Heart left ventricle (tissue), 16 donors: Measurements from ENCODE around the gene ECEL1. TPM values are rescaled to one million over a fixed set of nuclear protein-coding genes. Genes with fewer than 3 reads are reported as not detected.

ENCODE experiments used
- ATAC-seq, 4 donors: fragments of 200-7000 bp; cut with Tn5 transposase; one replicate each; pipeline ENCODE4 v1.9.1; 2020 to 2022; ENCODE audit warnings: moderate library complexity in 4 of 4, mild to moderate bottlenecking in 3 of 4, moderate number of reproducible peaks in 1 of 4
- DNase-seq, 5 donors: peaks; one replicate each; pipeline ENCODE4 v3.0.0-alpha.2; 2020
- H3K27ac ChIP-seq, 12 donors: fragments of 200-600 bp; sonication (generic) in 4 of 12; one replicate each; pipeline versions ENCODE4 v1.5.0 to v1.8.0; 2016 to 2022; ENCODE audit warnings: mild to moderate bottlenecking in 2 of 12
- H3K27me3 ChIP-seq, 9 donors: fragments of 200-600 bp; sonication (generic) in 2 of 9; one replicate each; pipeline versions ENCODE4 v1.5.1 to v1.8.0; 2016 to 2022; ENCODE audit warnings: mild to moderate bottlenecking in 3 of 9
- H3K36me3 ChIP-seq, 9 donors: fragments of 200-600 bp; sonication (generic) in 2 of 9; one replicate each; pipeline versions ENCODE4 v1.5.0 to v1.8.0; 2018 to 2022; ENCODE audit warnings: mild to moderate bottlenecking in 2 of 9
- H3K4me1 ChIP-seq, 12 donors: fragments of 200-600 bp; sonication (generic) in 4 of 12; one replicate each; pipeline versions ENCODE4 v1.5.0 to v1.8.0; 2016 to 2022; ENCODE audit warnings: mild to moderate bottlenecking in 3 of 12
- H3K4me3 ChIP-seq, 12 donors: fragments of 200-600 bp; sonication (generic) in 4 of 12; one replicate each; pipeline versions ENCODE4 v1.5.0 to v1.8.0; 2017 to 2022; ENCODE audit warnings: mild to moderate bottlenecking in 9 of 12, moderate library complexity in 4 of 12
- H3K9me3 ChIP-seq, 12 donors: fragments of 200-600 bp; sonication (generic) in 4 of 12; one replicate each; pipeline versions ENCODE4 v1.5.0 to v1.8.0; 2016 to 2022; ENCODE audit warnings: mild to moderate bottlenecking in 1 of 12
- POLR2A ChIP-seq, 2 donors: fragments of 450-650 bp; IDR thresholded peaks; one replicate each; pipeline ENCODE4 v1.6.1; 2017; ENCODE audit warnings: antibody characterized with exemption in 2 of 2, mild to moderate bottlenecking in 2 of 2, moderate library complexity in 2 of 2
- WGBS, 4 donors: extraction: QIAGEN DNeasy Blood & Tissue Kit in 2 of 4; methylation state at CpG; one replicate each; pipeline versions ENCODE4 v1.1.5 to v1.1.7; 2013 to 2018; 5-methylcytosine and 5-hydroxymethylcytosine counted together
- intact Hi-C, 10 donors: fragments of 100-400 bp; cut with DNase I; formaldehyde crosslinking; loops; one replicate each; pipeline versions ENCODE4 v1.11.1 to v1.14.2; 2022
- polyA plus RNA-seq, 2 donors: library from polyadenylated mRNA; stranded (reverse); fragments of 200-250 nt; gene quantifications; one replicate each; pipeline ENCODE4 v1.2.3, GENCODE V29; 2013
- total RNA-seq, 9 donors: library from RNA; depleted of rRNA in 2 of 9; stranded (reverse); fragments of >200 nt in 2 of 9; fragmentation: NEBNext Ultra II Directional in 3 of 9; extraction: Animal tissue kit (Norgen Biotek cat#: 25700) in 3 of 9; gene quantifications; one replicate each; pipeline versions ENCODE4 v1.1.0 to v1.2.4, GENCODE V29; 2016 to 2023
- TF ChIP-seq, protein P1 (sequence below), 12 donors: fragments of 200-600 bp; sonication (generic) in 4 of 12; IDR thresholded peaks; one replicate each; pipeline versions ENCODE4 v1.5.0 to v1.8.0; 2018 to 2022; ENCODE audit warnings: antibody characterized with exemption in 12 of 12, mild to moderate bottlenecking in 5 of 12
- donor health status: ischemic (EF 13 %, LVEDD 7.1; RV severe dilation, severe dysfunction).
- donor health status: healthy with polysubstance abuse.
- donor health status: DM: no; HTN: yes; CAD: no.
- donor health status: DM: no; HTN: no; CAD: no.
- donor health status: ischemic (EF 25% LVEDD 6.9; RV normal size, moderate dysfunction).
- donor health status: ischemic (EF 25% LVEDD 5.7; RV mildly dilated, moderate dysfunction).
- donor health status: healthy.
- donor health status: DM: yes; HTN: yes; CAD: no.
- donor health status: ischemic (EF 35%, LVEDD 5.7; RV mildly dilated, moderate dysfunction).
- donor health status: nonischemic (EF 11% LVEDD 7.7; RV severe dilation, severe dysfunction).
- donor health status: DM: yes; HTN: yes; CAD: no.
- donor health status: PGD.
- donor health status: ischemic (EF 29% LVEDD 5.4; RV normal size, mild dysfunction).
- donor health status: nonischemic (EF 23%, LVEDD 6.1; RV moderate dilation, normal function).

Gene ECEL1
- total and polyA plus RNA-seq, 11 donors: 0.20 to 1.4 (median 0.32) TPM; not detected in 3

DNA sequence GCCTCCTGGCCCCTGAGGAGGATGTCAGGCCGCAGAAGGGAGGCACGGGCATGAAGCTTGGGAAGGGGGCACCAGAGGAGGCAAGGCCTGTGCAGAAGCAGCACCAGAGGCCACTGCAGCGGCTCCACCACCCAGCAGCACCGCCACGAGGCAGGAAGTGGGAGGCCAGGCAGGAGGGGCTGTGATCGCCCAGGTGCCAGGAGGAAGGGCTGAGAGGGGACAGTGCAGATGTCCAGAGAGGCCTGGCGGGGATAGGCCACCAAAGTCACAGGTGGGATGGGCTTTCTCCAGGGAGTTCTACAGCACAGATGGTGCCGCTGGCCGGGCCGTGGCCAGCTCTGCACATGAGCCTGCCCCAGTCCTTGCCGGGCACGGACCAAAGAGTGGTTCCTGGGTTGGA, 37.7 kb downstream of the ECEL1 start:
- WGBS, 4 donors: 47 to 79% (median 63%) methylated on average over 11 to 12 of the region's 12 CpGs
- H3K4me3 ChIP-seq: no peak overlapping the region

DNA sequence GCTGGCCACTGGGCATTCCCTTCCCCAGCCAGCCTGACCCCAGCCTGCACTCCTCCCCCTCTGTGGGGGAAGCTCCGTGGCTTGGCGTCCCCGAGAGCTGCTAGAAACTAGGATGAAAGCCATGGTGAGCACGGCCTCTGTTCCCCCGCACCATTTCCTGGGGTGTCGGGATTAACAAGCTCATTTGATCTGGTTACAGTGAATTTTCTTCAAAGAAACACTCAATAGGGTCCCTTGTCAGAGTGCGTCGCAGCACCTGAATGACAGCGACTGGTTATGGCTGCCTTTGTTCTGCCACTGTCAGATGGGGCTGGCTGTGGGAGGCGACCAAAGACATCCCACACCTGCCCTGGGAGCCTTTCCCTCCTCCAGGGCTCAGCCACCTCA, 39.3 kb downstream of the ECEL1 start:
- TF ChIP-seq POLR2A (IDR thresholded peaks at IDR 0.05): no peak
- TF ChIP-seq, protein P1, sequence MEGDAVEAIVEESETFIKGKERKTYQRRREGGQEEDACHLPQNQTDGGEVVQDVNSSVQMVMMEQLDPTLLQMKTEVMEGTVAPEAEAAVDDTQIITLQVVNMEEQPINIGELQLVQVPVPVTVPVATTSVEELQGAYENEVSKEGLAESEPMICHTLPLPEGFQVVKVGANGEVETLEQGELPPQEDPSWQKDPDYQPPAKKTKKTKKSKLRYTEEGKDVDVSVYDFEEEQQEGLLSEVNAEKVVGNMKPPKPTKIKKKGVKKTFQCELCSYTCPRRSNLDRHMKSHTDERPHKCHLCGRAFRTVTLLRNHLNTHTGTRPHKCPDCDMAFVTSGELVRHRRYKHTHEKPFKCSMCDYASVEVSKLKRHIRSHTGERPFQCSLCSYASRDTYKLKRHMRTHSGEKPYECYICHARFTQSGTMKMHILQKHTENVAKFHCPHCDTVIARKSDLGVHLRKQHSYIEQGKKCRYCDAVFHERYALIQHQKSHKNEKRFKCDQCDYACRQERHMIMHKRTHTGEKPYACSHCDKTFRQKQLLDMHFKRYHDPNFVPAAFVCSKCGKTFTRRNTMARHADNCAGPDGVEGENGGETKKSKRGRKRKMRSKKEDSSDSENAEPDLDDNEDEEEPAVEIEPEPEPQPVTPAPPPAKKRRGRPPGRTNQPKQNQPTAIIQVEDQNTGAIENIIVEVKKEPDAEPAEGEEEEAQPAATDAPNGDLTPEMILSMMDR (IDR thresholded peaks at IDR 0.05): no peak
- no peak overlapping the region for H3K27ac ChIP-seq
- H3K9me3 ChIP-seq: no peaks in the 10 kb centered on the region
- H3K27me3 ChIP-seq: no peaks in the 10 kb centered on the region
- H3K4me1 ChIP-seq: no peaks in the 10 kb centered on the region
- 73 to 77% (median 76%) methylated on average over 9 to 10 of the region's 10 CpGs for WGBS, 4 donors
- DNase-seq: no peak
- no peaks in the 10 kb centered on the region for H3K36me3 ChIP-seq
- no peak overlapping the region for H3K4me3 ChIP-seq
- ATAC-seq: no peak
- intact Hi-C loops: loop anchor here in 2 of 10 donors (5.0 to 10.0 kb wide), 2 partner anchors 69 to 113 kb away; no protein-coding TSS in a partner anchor

More for the DNA sequence above, 37.7 kb downstream of the ECEL1 start:
- DNase-seq (no peak), ATAC-seq (no peak)
- TF ChIP-seq, protein P1 (IDR thresholded peaks at IDR 0.05): no peak
- no peak for TF ChIP-seq POLR2A (IDR thresholded peaks at IDR 0.05)
- H3K27me3 ChIP-seq: no peaks in the 10 kb centered on the region
- H3K27ac ChIP-seq: no peak overlapping the region
- H3K36me3 ChIP-seq: no peaks in the 10 kb centered on the region
- no peaks in the 10 kb centered on the region for H3K9me3 ChIP-seq
- intact Hi-C loops: loop anchor here in 4 of 10 donors (5.0 to 10.0 kb wide), 3 partner anchors 67 to 115 kb away; partner anchors contain the start of gene PRSS56 (in 2 of the 4)
- H3K4me1 ChIP-seq: no peaks in the 10 kb centered on the region

DNA sequence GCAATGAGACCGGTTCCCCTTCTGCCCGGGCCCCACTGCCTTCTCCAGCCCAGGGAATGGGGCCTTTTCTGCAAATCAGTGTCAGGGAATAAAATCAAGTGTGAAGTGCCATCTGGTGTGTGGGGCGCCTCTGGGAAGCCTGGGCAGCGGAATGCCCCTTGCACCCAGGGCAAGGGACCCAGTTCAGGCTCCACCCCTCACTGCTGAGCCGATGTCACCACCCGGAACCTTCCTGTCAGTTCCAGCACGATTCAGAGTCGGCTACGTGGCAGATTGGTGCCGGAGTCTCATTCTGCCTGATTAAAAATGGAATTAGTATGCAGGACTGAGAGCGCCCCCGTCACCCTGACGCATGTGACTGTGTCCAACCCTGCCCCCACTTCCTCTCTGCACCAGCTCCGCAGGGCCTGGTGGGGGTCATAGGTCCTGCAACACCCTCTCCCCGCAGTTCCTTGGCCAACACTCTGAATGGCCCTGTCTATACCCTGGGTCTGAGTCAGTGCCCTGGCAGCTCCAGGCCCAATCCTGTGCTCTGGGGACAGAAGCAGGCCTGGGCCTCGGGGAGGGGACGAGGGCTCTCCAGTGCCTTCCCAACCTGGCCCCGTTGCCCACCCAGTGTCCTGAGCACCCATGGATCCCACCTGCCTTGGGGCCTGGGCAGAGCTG, 39.9 kb downstream of the ECEL1 start:
- H3K4me1 ChIP-seq: no peaks in the 10 kb centered on the region
- H3K36me3 ChIP-seq: no peaks in the 10 kb centered on the region
- no peaks in the 10 kb centered on the region for H3K9me3 ChIP-seq
- DNase-seq: no peak
- WGBS, 4 donors: 81 to 87% (median 81%) methylated on average over 15 to 18 of the region's 18 CpGs
- intact Hi-C loops: loop anchor here in 6 of 10 donors (2.0 to 10.0 kb wide), 4 partner anchors 70 to 113 kb away; partner anchors contain the start of gene PRSS56 (in 2 of the 6)
- no peak for TF ChIP-seq POLR2A (IDR thresholded peaks at IDR 0.05)
- TF ChIP-seq, protein P1 (IDR thresholded peaks at IDR 0.05): no peak
- no peak for ATAC-seq
- H3K27me3 ChIP-seq: no peaks in the 10 kb centered on the region
- H3K4me3 ChIP-seq: no peak overlapping the region
- no peak overlapping the region for H3K27ac ChIP-seq

DNA sequence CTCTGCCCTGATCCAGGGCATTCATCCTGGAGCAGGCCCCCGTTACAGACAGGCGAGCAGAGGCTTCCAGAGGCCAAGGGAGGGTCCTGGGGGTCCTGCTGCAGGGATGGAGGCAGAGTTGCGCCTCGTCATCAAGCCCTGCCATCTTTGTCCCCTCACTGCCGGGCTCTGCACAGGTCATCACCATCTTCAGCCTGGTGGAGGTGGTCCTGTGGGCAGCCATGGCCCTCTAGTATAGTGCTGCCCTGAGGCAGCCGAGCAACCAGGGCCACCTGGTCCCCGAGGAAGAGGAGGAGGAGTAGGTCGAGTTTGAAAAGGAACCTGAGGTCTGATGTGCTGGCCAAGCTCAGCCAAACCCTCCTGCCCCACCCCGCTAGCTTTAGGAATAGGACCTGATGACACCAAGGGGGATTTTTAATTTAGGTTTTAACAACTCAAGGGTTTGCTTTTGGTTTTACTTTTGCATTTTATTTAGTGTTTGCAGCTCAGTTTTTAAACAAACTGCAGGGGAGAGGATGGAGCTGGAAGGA, 40.5 kb downstream of the ECEL1 start:
- no peak for TF ChIP-seq POLR2A (IDR thresholded peaks at IDR 0.05)
- TF ChIP-seq, protein P1 (IDR thresholded peaks at IDR 0.05): no peak
- ATAC-seq (no peak), DNase-seq (no peak)
- Histone ChIP-seq H3K27me3 (no peaks in the 10 kb centered on the region), H3K36me3 (no peaks in the 10 kb centered on the region), H3K4me1 (no peaks in the 10 kb centered on the region), H3K4me3 (no peak overlapping the region), H3K9me3 (no peaks in the 10 kb centered on the region), H3K27ac (no peak overlapping the region)
- intact Hi-C loops: loop anchor here in 6 of 10 donors (2.0 to 10.0 kb wide), 4 partner anchors 70 to 112 kb away; partner anchors contain the start of gene PRSS56 (in 2 of the 6)
- 83 to 87% (median 85%) methylated on average over 8 to 9 of the region's 9 CpGs for WGBS, 4 donors
